ENCODE results near the gene MRPL43.
A peak's percentile ranks its signal among the peaks of the same experiment; 100 is the strongest.
"Not testable (repeated sequence)": the region's sequence is repeated elsewhere in the genome, so short reads cannot be mapped to it uniquely, and the experiment has no call there.

Gene MRPL43

GRCh38 chr10:100981178-100981772, 6.0 kb downstream of the MRPL43 start:
- no peak for DNase-seq

GRCh38 chr10:100980711-100981110, 6.6 kb downstream of the MRPL43 start:
- DNase-seq, result no peak

GRCh38 chr10:100980311-100980710, 7.0 kb downstream of the MRPL43 start:
- no peak for DNase-seq

GRCh38 chr10:100979791-100980272, 7.5 kb downstream of the MRPL43 start:
- no peak for DNase-seq

GRCh38 chr10:100978901-100979195, 8.4 kb downstream of the MRPL43 start:
- no peak for DNase-seq

- DNase-seq, result no peak
These were observed 9.0 kb downstream of the MRPL43 start for GRCh38 chr10:100978121-100978900.

- no peak for DNase-seq
These were observed 9.9 kb downstream of the MRPL43 start for GRCh38 chr10:100977436-100977835.

- DNase-seq, result no peak
These were observed 10.4 kb downstream of the MRPL43 start for GRCh38 chr10:100976906-100977305.

- not testable (repeated sequence) for DNase-seq
These were observed 11.9 kb downstream of the MRPL43 start for GRCh38 chr10:100975397-100975796.

GRCh38 chr10:100972904-100973535, 14.3 kb downstream of the MRPL43 start:
- DNase-seq, result no peak

GRCh38 chr10:100972115-100972903, 15.0 kb downstream of the MRPL43 start:
- DNase-seq, result no peak

GRCh38 chr10:100970914-100971811, 16.1 kb downstream of the MRPL43 start:
- DNase-seq, result no peak

- DNase-seq, result no peak
These were observed 17.0 kb downstream of the MRPL43 start for GRCh38 chr10:100970076-100970913.

- peak; percentile 87 for DNase-seq
These were observed 17.9 kb downstream of the MRPL43 start, which contains the start of gene SEMA4G for GRCh38 chr10:100969187-100970075. SEMA4G (plus strand) TSS chr10:100969504; CDS start chr10:100972913, 3,409 bp downstream.

GRCh38 chr10:100968863-100969186, 18.5 kb downstream of the MRPL43 start:
- DNase-seq, result no peak

GRCh38 chr10:100968062-100968736, 19.1 kb downstream of the MRPL43 start:
- no peak for DNase-seq

GRCh38 chr10:100967332-100967731, 20.0 kb downstream of the MRPL43 start:
- no peak for DNase-seq

- DNase-seq, result no peak
These were observed 20.4 kb downstream of the MRPL43 start for GRCh38 chr10:100966887-100967286.

- DNase-seq, result no peak
These were observed 21.5 kb downstream of the MRPL43 start for GRCh38 chr10:100965820-100966219.

GRCh38 chr10:100963826-100964225, 23.5 kb downstream of the MRPL43 start:
- no peak for DNase-seq
